Urinary bladder (tissue), 4 donors: ENCODE data around the gene AQP2. TPM values are rescaled to one million over a fixed set of nuclear protein-coding genes. Genes with fewer than 3 reads are reported as not detected.

Experiments used
- DNase-seq: peaks from one replicate; pipeline ENCODE4 v3.0.0-alpha.2; 2015; ENCODE audit errors: extremely low spot score
- H3K27ac ChIP-seq: one replicate; pipeline ENCODE4 v1.5.1; 2013; ENCODE audit warnings: low read depth, mild to moderate bottlenecking, moderate library complexity
- H3K36me3 ChIP-seq: one replicate; pipeline ENCODE4 v1.6.1; 2013; ENCODE audit warnings: mild to moderate bottlenecking, moderate library complexity; ENCODE audit not compliant: insufficient read depth
- H3K4me1 ChIP-seq: one replicate; pipeline ENCODE4 v1.6.1; 2013; ENCODE audit warnings: mild to moderate bottlenecking, moderate library complexity; ENCODE audit not compliant: insufficient read depth
- H3K4me3 ChIP-seq: one replicate; pipeline ENCODE4 v1.5.1; 2013; ENCODE audit warnings: low read depth, low read length
- whole genome bisulfite sequencing: extraction: QIAGEN DNeasy Blood & Tissue Kit; methylation state at CpG from one replicate; pipeline ENCODE4 v1.1.7; 2013; 5-methylcytosine and 5-hydroxymethylcytosine counted together
- polyA plus RNA-seq: library from polyadenylated mRNA; stranded (reverse); fragments of 200-250 nt; gene quantifications from one replicate; pipeline ENCODE4 v1.2.3, GENCODE V29; 2013
- total RNA-seq: library from RNA; depleted of rRNA; stranded (reverse); fragments of >200 nt; gene quantifications from one replicate; pipeline ENCODE4 v1.2.3, GENCODE V29; 2014
- donor health status: healthy with polysubstance abuse.
- donor health status: healthy.

AQP2 gene
- total and polyA plus RNA-seq, 2 donors: 0.04 TPM; not detected in 1

GRCh38 chr12:49951411-49952240, 1.1 kb downstream of the AQP2 start:
- no peaks in the 10 kb centered on the region for H3K36me3 ChIP-seq
- no peak overlapping the region for H3K4me3 ChIP-seq
- H3K4me1 ChIP-seq: no peaks in the 10 kb centered on the region
- no peak overlapping the region for H3K27ac ChIP-seq
- DNase-seq: no peak
- 85% methylated on average over 14 of the region's 14 CpGs for WGBS

- H3K4me1 ChIP-seq: no peaks in the 10 kb centered on the region
- H3K36me3 ChIP-seq: no peaks in the 10 kb centered on the region
- 90% methylated on average over 1 of the region's 1 CpG for WGBS
- no peak overlapping the region for H3K27ac ChIP-seq
- H3K4me3 ChIP-seq: no peak overlapping the region
- no peak for DNase-seq
These were observed 2.0 kb downstream of the AQP2 start for GRCh38 chr12:49952391-49953055.

GRCh38 chr12:49953151-49953550, 2.6 kb downstream of the AQP2 start:
- H3K4me3 ChIP-seq: no peak overlapping the region
- H3K27ac ChIP-seq: no peak overlapping the region
- no peaks in the 10 kb centered on the region for H3K4me1 ChIP-seq
- WGBS: 92% methylated on average over 4 of the region's 4 CpGs
- H3K36me3 ChIP-seq: no peaks in the 10 kb centered on the region
- no peak for DNase-seq

DNA sequence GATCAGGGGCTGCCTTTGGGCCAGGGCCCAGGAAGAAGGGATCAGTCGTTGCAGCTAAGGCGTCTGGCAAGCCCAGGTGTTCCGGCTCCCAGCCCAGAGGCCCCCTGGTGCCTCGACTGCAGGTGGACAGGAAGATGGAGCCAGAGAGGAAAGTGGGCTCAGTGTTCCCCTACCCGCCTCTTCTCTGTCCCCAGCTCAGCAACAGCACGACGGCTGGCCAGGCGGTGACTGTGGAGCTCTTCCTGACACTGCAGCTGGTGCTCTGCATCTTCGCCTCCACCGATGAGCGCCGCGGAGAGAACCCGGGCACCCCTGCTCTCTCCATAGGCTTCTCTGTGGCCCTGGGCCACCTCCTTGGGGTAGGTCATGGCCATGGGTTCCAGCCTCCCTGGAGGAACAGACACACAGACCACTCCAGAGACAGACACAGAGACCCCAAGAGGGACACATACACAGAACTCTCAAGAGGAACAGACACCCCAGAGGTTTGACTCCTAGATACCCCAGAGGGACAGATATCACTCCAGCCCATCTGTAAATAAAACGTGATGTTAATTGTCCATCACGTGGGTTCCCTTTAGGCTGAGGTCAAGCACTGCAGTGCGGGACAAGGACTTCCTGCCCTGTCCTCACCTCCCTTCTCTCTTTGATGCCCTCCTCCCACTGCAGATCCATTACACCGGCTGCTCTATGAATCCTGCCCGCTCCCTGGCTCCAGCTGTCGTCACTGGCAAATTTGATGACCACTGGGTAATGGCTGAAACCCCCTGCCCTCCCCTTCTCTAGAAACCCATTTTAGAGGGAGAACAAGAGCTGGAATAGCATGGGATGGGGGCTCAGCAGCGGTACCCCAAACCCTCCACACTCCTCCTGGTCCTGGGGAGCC, 3.7 kb downstream of the AQP2 start:
- Histone ChIP-seq H3K36me3 (no peaks in the 10 kb centered on the region), H3K27ac (no peak overlapping the region), H3K4me1 (no peaks in the 10 kb centered on the region), H3K4me3 (no peak overlapping the region)
- WGBS: 77% methylated on average over 21 of the region's 21 CpGs
- no peak for DNase-seq

DNA sequence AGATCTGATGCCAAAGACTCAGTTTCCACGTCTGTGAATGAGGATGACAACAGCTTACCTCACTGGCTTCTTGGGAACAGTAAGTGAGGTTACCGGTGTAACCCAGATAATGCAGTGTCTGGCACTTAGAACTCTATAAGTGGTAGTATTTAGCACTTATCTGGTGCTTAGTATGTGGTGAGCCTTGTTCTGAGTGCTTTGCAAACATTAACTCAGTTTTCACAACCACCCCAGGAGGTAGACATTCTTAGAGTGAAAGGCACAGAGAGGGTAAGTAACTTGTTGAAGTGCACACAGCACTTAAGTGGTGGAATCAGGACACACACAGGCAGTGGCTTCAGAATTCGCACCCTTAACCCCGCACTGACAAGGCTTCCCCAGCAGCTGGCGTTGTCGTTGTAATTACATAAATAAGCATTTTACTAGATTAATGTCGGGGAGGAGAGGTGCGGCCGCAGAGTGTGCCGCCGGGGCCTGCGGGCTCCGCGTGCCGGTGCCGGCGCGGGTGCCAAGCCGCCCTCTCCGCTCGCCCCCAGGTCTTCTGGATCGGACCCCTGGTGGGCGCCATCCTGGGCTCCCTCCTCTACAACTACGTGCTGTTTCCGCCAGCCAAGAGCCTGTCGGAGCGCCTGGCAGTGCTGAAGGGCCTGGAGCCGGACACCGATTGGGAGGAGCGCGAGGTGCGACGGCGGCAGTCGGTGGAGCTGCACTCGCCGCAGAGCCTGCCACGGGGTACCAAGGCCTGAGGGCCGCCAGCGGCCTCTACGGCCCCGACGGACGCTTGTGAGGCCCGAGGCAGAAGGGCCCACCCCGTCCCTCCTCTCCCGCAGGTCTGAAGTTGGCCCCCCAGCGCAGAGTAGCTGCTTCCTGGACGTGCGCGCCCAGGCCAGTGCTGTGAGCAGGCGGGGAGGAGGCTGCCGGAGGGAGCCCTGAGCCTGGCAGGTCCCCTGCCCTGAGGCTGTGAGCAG, 4.6 kb downstream of the AQP2 start:
- DNase-seq: no peak
- Histone ChIP-seq H3K4me3 (no peak overlapping the region), H3K27ac (no peak overlapping the region), H3K4me1 (no peaks in the 10 kb centered on the region), H3K36me3 (no peaks in the 10 kb centered on the region)
- 32% methylated on average over 53 of the region's 53 CpGs for WGBS

- H3K36me3 ChIP-seq: no peaks in the 10 kb centered on the region
- no peak for DNase-seq
- WGBS: 76% methylated on average over 13 of the region's 13 CpGs
- no peak overlapping the region for H3K27ac ChIP-seq
- no peaks in the 10 kb centered on the region for H3K4me1 ChIP-seq
- no peak overlapping the region for H3K4me3 ChIP-seq
These were observed 5.5 kb downstream of the AQP2 start for GRCh38 chr12:49955899-49956662.

- 89% methylated on average over 6 of the region's 6 CpGs for WGBS
- no peaks in the 10 kb centered on the region for H3K36me3 ChIP-seq
- H3K4me1 ChIP-seq: no peaks in the 10 kb centered on the region
- no peak overlapping the region for H3K4me3 ChIP-seq
- no peak overlapping the region for H3K27ac ChIP-seq
- DNase-seq: no peak
These were observed 6.4 kb downstream of the AQP2 start for GRCh38 chr12:49956663-49957569.

DNA sequence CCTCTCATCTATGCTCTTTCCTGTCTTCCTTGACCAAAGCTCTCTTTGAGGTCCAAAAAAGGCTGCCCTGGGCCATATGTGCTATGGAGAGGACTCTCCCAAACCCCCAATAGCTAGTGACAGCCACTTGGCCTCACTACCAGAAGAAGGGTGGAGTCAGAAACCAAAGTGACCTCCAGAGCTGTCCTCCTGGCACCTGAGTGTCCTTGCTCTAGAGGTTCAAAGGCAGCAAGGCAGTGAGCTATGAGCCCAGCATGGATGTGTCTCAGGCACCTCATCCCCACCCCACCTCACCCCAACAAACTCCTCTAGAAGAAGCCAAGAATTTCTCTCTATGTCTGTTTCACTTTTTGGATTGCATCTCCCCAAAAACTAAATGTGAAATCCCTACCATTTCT, 7.0 kb downstream of the AQP2 start:
- no peak for DNase-seq
- no peak overlapping the region for H3K27ac ChIP-seq
- H3K36me3 ChIP-seq: no peaks in the 10 kb centered on the region
- no peak overlapping the region for H3K4me3 ChIP-seq
- no peaks in the 10 kb centered on the region for H3K4me1 ChIP-seq

DNA sequence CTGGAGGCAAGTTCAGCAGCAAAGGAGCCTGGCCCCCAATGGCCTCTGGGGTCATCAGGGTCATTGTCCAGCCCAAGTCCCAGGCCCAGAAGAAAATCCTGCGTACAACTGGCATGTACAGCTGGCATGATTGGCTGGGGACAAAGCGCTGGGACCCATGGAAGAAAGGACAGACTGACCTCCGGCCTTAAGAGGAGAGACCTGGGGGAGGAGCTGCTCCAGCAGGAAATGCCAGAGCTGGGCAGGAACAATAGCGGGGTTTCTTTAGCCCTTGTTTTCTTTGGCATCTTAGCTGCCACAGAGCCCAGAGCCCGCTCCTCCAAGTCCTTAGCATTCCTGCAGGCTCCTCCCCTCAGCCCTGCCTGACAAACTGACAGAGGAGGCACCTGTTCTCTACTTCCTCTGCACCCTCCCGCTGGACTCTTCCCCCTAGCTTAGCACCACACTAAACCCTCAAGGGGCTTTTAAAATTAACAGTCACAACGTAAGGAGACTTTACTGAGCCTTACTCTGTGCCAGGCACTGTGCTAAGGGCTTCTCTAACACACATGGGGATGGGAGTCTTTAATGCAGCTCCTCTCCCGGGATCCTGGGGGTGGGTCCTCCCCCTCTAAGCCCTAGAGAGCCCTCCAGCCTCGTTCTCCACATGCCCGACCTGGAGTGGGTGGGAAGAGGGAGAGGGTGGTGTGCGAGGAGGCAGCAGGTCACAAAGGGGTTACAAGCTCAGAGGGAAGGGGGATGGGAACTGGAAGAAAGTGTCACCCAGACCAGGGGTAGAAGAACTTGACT, 9.3 kb downstream of the AQP2 start:
- WGBS: 43% methylated on average over 11 of the region's 11 CpGs
- H3K27ac ChIP-seq: no peak overlapping the region
- no peaks in the 10 kb centered on the region for H3K4me1 ChIP-seq
- H3K4me3 ChIP-seq: no peak overlapping the region
- no peak for DNase-seq
- H3K36me3 ChIP-seq: no peaks in the 10 kb centered on the region

- H3K27ac ChIP-seq: no peak overlapping the region
- no peaks in the 10 kb centered on the region for H3K36me3 ChIP-seq
- no peaks in the 10 kb centered on the region for H3K4me1 ChIP-seq
- DNase-seq: no peak
- no peak overlapping the region for H3K4me3 ChIP-seq
- WGBS: 39% methylated on average over 13 of the region's 13 CpGs
These were observed 10.1 kb downstream of the AQP2 start for GRCh38 chr12:49960474-49961110.
